Smooth muscle cell (in vitro differentiated cells): ENCODE data around the gene RPS27A. TPM values are rescaled to one million over a fixed set of nuclear protein-coding genes. Genes with fewer than 3 reads are reported as not detected.
"Not testable (repeated sequence)": the region's sequence is repeated elsewhere in the genome, so short reads cannot be mapped to it uniquely, and the experiment has no call there.

ENCODE experiments used
- DNase-seq: peaks from one replicate; lab custom pipeline; 2025; ENCODE audit not compliant: unreplicated experiment; lab: John Stamatoyannopoulos, UW
- H2AFZ ChIP-seq: fragments of 200-600 bp; sonication (generic); 2 replicates; pipeline ENCODE4 v1.6.0; 2016; ENCODE audit warnings: antibody characterized with exemption, low read depth, mild to moderate bottlenecking
- H3F3A ChIP-seq: fragments of 200-600 bp; sonication (generic); 2 replicates; pipeline ENCODE4 v1.6.0; 2017; ENCODE audit warnings: antibody characterized with exemption, low read depth
- H3K27ac ChIP-seq: fragments of 200-600 bp; sonication (generic); 2 replicates; pipeline ENCODE4 v1.5.1; 2016; ENCODE audit warnings: low read depth, mild to moderate bottlenecking
- H3K27me3 ChIP-seq: fragments of 200-600 bp; sonication (generic); 2 replicates; pipeline ENCODE4 v1.6.1; 2016; ENCODE audit warnings: low read depth, mild to moderate bottlenecking
- H3K36me3 ChIP-seq: fragments of 200-600 bp; sonication (generic); 2 replicates; pipeline ENCODE4 v1.5.1; 2016; ENCODE audit warnings: low read depth
- H3K4me1 ChIP-seq: fragments of 200-600 bp; sonication (generic); 2 replicates; pipeline ENCODE4 v1.5.1; 2016; ENCODE audit warnings: low read depth
- H3K4me2 ChIP-seq: fragments of 200-600 bp; sonication (generic); 2 replicates; pipeline ENCODE4 v1.6.0; 2016; ENCODE audit warnings: mild to moderate bottlenecking
- H3K4me3 ChIP-seq: fragments of 200-600 bp; sonication (generic); 2 replicates; pipeline ENCODE4 v1.5.1; 2016; ENCODE audit warnings: mild to moderate bottlenecking
- H3K79me2 ChIP-seq: fragments of 200-600 bp; sonication (generic); 2 replicates; pipeline ENCODE4 v1.6.0; 2016; ENCODE audit warnings: low read depth, mild to moderate bottlenecking
- H3K9ac ChIP-seq: fragments of 200-600 bp; sonication (generic); 2 replicates; pipeline ENCODE4 v1.6.0; 2016; ENCODE audit warnings: low read depth
- H3K9me3 ChIP-seq: fragments of 200-600 bp; sonication (generic); replicated peaks from 2 replicates; pipeline ENCODE4 v1.5.1; 2016; ENCODE audit warnings: low read depth
- H4K20me1 ChIP-seq: fragments of 200-600 bp; sonication (generic); 2 replicates; pipeline ENCODE4 v1.6.0; 2016; ENCODE audit warnings: low read depth
- WGBS: methylation state at CpG from one replicate; pipeline ENCODE4 v1.1.7; 2016; ENCODE audit warnings: low lambda C conversion rate; 5-methylcytosine and 5-hydroxymethylcytosine counted together
- polyA plus RNA-seq: library from polyadenylated mRNA; unstranded; fragments of >200 nt; fragmentation: Nextera tagmentation; extraction: Ambion mirVana; gene quantifications from 2 replicates; pipeline ENCODE4 v1.2.1, GENCODE V29; 2016
- total RNA-seq: library from RNA; depleted of rRNA; stranded (reverse); fragments of >200 nt; gene quantifications from 2 replicates; pipeline ENCODE4 v1.2.3, GENCODE V29; 2014
- TF ChIP-seq, protein P1 (sequence below): fragments of 200-600 bp; sonication (generic); IDR thresholded peaks from 2 replicates; pipeline ENCODE4 v1.5.1; 2017; ENCODE audit warnings: borderline replicate concordance, mild to moderate bottlenecking, antibody characterized with exemption; ENCODE audit not compliant: insufficient read depth, poor library complexity, severe bottlenecking

Gene RPS27A
- total and polyA plus RNA-seq, 2 experiments from 2014 or later = 733 to 2,208 TPM

DNA sequence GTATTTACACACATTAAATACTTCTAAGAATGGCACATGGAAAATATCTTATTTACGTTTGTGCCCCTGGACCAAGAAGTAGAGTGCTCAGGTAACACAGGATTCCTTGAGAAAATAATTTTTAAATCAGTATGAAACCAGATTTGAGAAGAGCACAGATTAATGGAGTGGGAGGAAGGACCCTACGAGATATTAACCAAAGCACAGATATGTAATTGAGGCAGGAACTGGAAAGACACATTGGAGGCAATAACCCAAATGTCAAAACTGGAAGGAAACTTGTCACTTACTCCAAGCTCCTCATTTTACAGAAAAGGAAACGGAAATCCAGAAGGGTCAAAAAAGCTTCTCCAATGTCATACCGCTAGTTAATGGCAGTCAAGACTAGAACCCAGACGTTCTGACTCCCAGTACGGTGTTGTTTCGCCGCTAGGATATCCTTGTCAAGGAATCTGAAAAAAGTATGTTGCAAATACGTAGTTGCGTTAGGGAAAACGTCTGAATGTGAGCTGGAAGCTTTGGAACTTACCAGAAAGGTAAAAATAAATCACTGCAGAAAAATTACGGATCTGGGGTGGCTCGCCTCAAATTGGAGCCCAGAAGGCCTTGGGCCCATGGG, 35.9 kb downstream of the RPS27A start:
- H3K9me3 ChIP-seq = no peaks in the 10 kb centered on the region
- peak overlapping the region; percentile 76 for H3K4me3 ChIP-seq
- no peak for DNase-seq
- peak overlapping the region; percentile 87 for H3K4me2 ChIP-seq
- peak overlapping the region; percentile 80 for H3K9ac ChIP-seq
- H3K27ac ChIP-seq = peak overlapping the region; percentile 57
- H3F3A ChIP-seq = no peaks in the 10 kb centered on the region
- H3K79me2 ChIP-seq = no peaks in the 10 kb centered on the region
- peak overlapping the region; percentile 77 for H2AFZ ChIP-seq
- H3K4me1 ChIP-seq = peaks cover 7% of the 10 kb centered on the region
- no peaks in the 10 kb centered on the region for H3K36me3 ChIP-seq
- TF ChIP-seq, protein P1, sequence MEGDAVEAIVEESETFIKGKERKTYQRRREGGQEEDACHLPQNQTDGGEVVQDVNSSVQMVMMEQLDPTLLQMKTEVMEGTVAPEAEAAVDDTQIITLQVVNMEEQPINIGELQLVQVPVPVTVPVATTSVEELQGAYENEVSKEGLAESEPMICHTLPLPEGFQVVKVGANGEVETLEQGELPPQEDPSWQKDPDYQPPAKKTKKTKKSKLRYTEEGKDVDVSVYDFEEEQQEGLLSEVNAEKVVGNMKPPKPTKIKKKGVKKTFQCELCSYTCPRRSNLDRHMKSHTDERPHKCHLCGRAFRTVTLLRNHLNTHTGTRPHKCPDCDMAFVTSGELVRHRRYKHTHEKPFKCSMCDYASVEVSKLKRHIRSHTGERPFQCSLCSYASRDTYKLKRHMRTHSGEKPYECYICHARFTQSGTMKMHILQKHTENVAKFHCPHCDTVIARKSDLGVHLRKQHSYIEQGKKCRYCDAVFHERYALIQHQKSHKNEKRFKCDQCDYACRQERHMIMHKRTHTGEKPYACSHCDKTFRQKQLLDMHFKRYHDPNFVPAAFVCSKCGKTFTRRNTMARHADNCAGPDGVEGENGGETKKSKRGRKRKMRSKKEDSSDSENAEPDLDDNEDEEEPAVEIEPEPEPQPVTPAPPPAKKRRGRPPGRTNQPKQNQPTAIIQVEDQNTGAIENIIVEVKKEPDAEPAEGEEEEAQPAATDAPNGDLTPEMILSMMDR = no peak
- no peaks in the 10 kb centered on the region for H3K27me3 ChIP-seq
- H4K20me1 ChIP-seq = no peaks in the 10 kb centered on the region
- 26% methylated on average over 13 of the region's 13 CpGs for WGBS

DNA sequence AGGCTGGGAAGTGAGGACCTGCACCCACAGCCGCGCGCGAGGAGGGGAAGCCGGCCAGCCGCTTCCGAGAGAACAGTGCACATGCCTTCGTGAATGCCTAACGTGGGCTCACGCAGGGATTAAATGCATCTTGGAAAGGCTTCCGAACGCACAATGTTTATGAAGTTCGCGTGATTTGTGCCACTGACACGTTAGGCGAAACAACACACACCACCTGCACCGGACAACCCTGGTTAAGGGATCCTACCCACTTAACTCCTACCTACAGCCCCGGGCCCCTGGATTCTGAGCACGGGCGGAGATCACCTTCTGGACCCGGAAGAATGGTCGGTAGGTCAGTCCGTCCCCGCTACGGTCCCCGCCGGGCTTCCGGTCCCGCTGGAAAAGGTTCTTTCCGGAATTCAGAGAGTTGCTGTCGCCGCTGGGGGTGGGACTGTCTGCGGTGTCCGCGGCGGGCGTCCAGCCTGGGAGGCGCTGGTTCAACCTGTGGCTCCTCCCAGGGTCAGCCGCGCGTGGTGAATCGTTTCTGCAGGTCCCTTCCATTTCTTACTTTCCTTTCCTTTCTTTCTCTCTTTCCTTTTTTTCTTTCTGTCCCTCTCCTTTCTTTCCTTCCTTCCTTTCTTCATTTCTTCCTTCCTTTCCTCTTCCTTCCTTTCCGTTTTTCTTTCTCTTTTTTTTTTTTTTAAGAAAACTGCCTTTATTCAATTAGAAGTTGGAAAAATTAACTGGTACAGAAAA, 36.6 kb downstream of the RPS27A start, which contains the start of gene MTIF2:
MTIF2 (minus strand) TSS at position 325 of the 738 bp plus-strand sequence. CDS start 5,373 bp downstream, outside the sequence.
- Histone ChIP-seq H2AFZ (peak within 1 kb of the TSS; percentile 77), H3K4me1 (peaks cover 7% of the 10 kb centered on the region), H3K27me3 (no peaks in the 10 kb centered on the region), H3F3A (no peaks in the 10 kb centered on the region), H3K9ac (peak within 1 kb of the TSS; percentile 80), H3K79me2 (no peaks in the 10 kb centered on the region), H3K4me3 (peak within 1 kb of the TSS; percentile 76), H3K27ac (peak within 1 kb of the TSS; percentile 57), H3K36me3 (no peaks in the 10 kb centered on the region), H3K9me3 (no peaks in the 10 kb centered on the region), H3K4me2 (peak within 1 kb of the TSS; percentile 87), H4K20me1 (no peaks in the 10 kb centered on the region)
- 1% methylated on average over 43 of the region's 43 CpGs for WGBS
- TF ChIP-seq, protein P1 = no peak
- peak; percentile 70 for DNase-seq

DNA sequence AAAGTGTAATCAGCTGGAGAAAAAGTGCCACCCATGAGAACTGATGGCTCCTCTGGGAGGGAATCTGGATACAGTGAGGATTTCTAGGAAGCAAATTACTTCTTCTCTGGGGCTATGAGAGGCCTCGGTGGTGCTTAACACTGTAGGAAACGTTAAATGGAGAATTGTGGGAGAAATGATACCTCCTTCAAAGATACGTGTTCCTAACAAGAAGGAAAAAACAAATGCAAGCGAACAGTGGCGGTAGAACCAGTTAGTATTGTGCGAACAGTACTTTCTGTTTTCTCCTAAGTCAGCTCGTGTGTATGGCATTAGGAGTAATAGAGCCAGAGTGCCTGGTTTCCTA, 37.1 kb downstream of the RPS27A start:
- Histone ChIP-seq H3K9me3 (no peaks in the 10 kb centered on the region), H3K79me2 (no peaks in the 10 kb centered on the region), H3F3A (no peaks in the 10 kb centered on the region), H2AFZ (peak overlapping the region; percentile 64), H3K4me3 (peak overlapping the region; percentile 76), H3K9ac (peak overlapping the region; percentile 38), H3K4me1 (peaks cover 7% of the 10 kb centered on the region), H3K4me2 (peak overlapping the region; percentile 87), H3K27me3 (no peaks in the 10 kb centered on the region), H3K27ac (peak overlapping the region; percentile 57), H3K36me3 (no peaks in the 10 kb centered on the region), H4K20me1 (no peaks in the 10 kb centered on the region)
- DNase-seq = no peak
- TF ChIP-seq, protein P1 = no peak
- whole genome bisulfite sequencing = 76% methylated on average over 7 of the region's 7 CpGs

DNA sequence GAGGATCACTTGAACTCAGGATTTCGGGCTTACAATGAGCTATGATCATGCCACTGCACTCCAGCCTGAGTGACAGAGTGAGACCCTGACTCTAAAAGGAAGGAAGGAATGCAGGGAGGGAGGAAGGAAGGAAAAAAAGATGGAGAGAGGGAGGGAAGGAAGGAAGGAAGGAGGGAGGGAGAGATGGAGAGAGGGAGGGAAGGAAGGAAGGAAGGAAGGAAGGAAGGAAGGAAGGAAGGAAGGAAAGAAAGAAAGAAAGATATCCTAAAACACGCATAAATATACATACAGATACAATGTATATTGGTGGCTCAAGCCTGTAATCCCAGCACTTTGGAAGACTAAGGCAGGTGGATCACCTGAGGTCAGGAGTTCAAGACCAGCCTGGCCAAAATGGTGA, 41.9 kb downstream of the RPS27A start:
- not testable (repeated sequence) for H3K9ac ChIP-seq, H3K9me3 ChIP-seq, H2AFZ ChIP-seq, H3K79me2 ChIP-seq, DNase-seq, H4K20me1 ChIP-seq, H3K27me3 ChIP-seq, H3K4me3 ChIP-seq, H3K4me2 ChIP-seq, H3K27ac ChIP-seq, H3F3A ChIP-seq, H3K36me3 ChIP-seq, H3K4me1 ChIP-seq
- 100% methylated on average over 2 of the region's 2 CpGs for WGBS
